Subcutaneous abdominal adipose tissue (tissue), 5 donors: ENCODE results near the gene EYA2.

ENCODE experiments used
- H3K27ac ChIP-seq: one replicate; pipeline ENCODE4 v1.7.0; 2013; ENCODE audit warnings: low read depth, mild to moderate bottlenecking, inconsistent platforms, low read length, moderate library complexity
- H3K27me3 ChIP-seq, 5 donors: one replicate each; pipeline ENCODE4 v1.7.0; 2013; ENCODE audit warnings: low read length in 5 of 5, inconsistent platforms in 1 of 5; ENCODE audit not compliant: control insufficient read depth in 5 of 5, insufficient read depth in 4 of 5
- H3K36me3 ChIP-seq, 5 donors: one replicate each; pipeline ENCODE4 v1.7.0; 2013; ENCODE audit warnings: low read length in 5 of 5; ENCODE audit not compliant: control insufficient read depth in 5 of 5, insufficient read depth in 5 of 5
- H3K4me1 ChIP-seq, 5 donors: one replicate each; pipeline ENCODE4 v1.7.0; 2013; ENCODE audit warnings: low read length in 5 of 5, mild to moderate bottlenecking in 3 of 5, moderate library complexity in 1 of 5; ENCODE audit not compliant: control insufficient read depth in 5 of 5, insufficient read depth in 5 of 5
- H3K4me3 ChIP-seq, 5 donors: one replicate each; pipeline ENCODE4 v1.7.0; 2013; ENCODE audit warnings: low read length in 5 of 5, low read depth in 1 of 5
- H3K9ac ChIP-seq, 5 donors: one replicate each; pipeline ENCODE4 v1.7.0; 2013; ENCODE audit warnings: low read length in 5 of 5, mild to moderate bottlenecking in 4 of 5, moderate library complexity in 3 of 5
- H3K9me3 ChIP-seq, 5 donors: one replicate each; pipeline ENCODE4 v1.7.0; 2013; ENCODE audit warnings: low read length in 5 of 5; ENCODE audit not compliant: control insufficient read depth in 5 of 5
- donor health status: healthy.
- donor health status: healthy.
- donor health status: healthy.
- donor health status: healthy.
- donor health status: healthy.

EYA2 gene

GRCh38 chr20:47118206-47118605 lies 223.6 kb downstream of the EYA2 start:
- H3K9me3 ChIP-seq = no peaks in the 10 kb centered on the region
- peak overlapping the region in 2 of 5 donors; percentile 11 to 20 for H3K9ac ChIP-seq
- no peaks in the 10 kb centered on the region for H3K36me3 ChIP-seq
- H3K4me3 ChIP-seq = no peak overlapping the region
- no peak overlapping the region for H3K27ac ChIP-seq
- H3K4me1 ChIP-seq = peaks cover 0 to 19% (median 15%) of the 10 kb centered on the region in 5 donors
- no peaks in the 10 kb centered on the region for H3K27me3 ChIP-seq

- no peaks in the 10 kb centered on the region for H3K27me3 ChIP-seq
Measured at GRCh38 chr20:47118641-47119040, 224.0 kb downstream of the EYA2 start.

GRCh38 chr20:47120346-47120936 lies 225.8 kb downstream of the EYA2 start:
- no peaks in the 10 kb centered on the region for H3K27me3 ChIP-seq
- no peaks in the 10 kb centered on the region for H3K36me3 ChIP-seq
- H3K27ac ChIP-seq = no peak overlapping the region
- H3K9me3 ChIP-seq = no peaks in the 10 kb centered on the region
- peak overlapping the region in 1 of 5 donors; percentile 56 for H3K9ac ChIP-seq
- H3K4me1 ChIP-seq = peaks cover 0 to 27% (median 26%) of the 10 kb centered on the region in 5 donors
- no peak overlapping the region for H3K4me3 ChIP-seq

More at GRCh38 chr20:47118641-47119040, 224.0 kb downstream of the EYA2 start:
- Histone ChIP-seq H3K36me3 (no peaks in the 10 kb centered on the region), H3K4me3 (no peak overlapping the region), H3K27ac (no peak overlapping the region), H3K9me3 (no peaks in the 10 kb centered on the region), H3K9ac (no peak overlapping the region), H3K4me1 (peaks cover 0 to 19% (median 15%) of the 10 kb centered on the region in 5 donors)

DNA sequence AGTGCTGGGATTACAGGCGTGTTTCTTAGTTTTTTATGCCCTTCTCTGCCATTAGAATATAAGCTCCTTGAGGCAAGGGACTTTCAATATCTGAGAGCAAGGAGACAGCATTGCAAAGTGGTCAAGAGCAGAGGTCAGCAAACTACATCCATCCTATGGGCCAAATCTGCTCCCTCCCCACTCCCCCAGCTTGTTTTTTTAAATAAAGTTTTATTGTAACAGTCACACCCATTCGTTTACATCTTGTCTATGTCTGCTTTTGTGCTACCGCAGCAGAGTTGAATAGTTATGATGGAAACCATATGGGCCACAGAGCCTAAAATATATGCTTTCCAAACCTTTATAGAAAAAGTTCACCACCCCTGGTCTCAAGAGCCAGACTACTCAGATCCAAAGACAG lies 227.9 kb downstream of the EYA2 start:
- Histone ChIP-seq H3K4me3 (no peak overlapping the region), H3K9me3 (no peaks in the 10 kb centered on the region), H3K27ac (no peak overlapping the region), H3K27me3 (no peaks in the 10 kb centered on the region), H3K9ac (no peak overlapping the region), H3K36me3 (no peaks in the 10 kb centered on the region), H3K4me1 (peaks cover 2 to 40% (median 38%) of the 10 kb centered on the region in 5 donors)

DNA sequence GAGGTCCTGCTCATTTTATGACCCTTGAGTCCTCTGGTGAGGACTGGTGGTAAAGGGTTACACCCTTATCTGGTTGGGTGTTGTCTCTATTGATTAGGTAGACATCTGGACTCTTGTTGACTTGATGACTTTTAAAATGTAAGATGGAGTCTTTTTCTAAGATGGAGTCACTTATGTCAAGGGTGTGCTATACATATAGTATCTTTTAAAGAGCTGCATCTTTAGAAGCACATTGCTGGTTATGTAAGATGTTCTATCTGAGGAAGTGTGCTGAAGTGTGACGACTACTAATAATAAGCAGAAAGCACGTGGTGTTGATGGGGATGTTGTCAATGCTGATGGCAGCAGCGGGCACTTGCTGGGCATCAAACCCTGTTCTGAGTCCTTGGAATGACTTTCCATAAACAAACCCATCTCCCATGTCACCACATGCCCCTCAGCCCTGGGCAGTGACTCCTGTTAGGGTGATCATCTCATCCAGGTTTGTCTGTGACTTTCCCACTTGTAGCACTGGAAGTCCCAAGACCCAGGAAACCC lies 229.6 kb downstream of the EYA2 start:
- H3K27ac ChIP-seq = peak overlapping the region; percentile 61
- no peak overlapping the region for H3K4me3 ChIP-seq
- H3K4me1 ChIP-seq = peaks cover 2 to 39% (median 26%) of the 10 kb centered on the region in 5 donors

GRCh38 chr20:47125508-47125757 lies 230.8 kb downstream of the EYA2 start:
- Histone ChIP-seq H3K9me3 (no peaks in the 10 kb centered on the region), H3K4me1 (peaks cover 2 to 37% (median 23%) of the 10 kb centered on the region in 5 donors), H3K27me3 (no peaks in the 10 kb centered on the region), H3K27ac (peak overlapping the region; percentile 84), H3K4me3 (no peak overlapping the region), H3K36me3 (no peaks in the 10 kb centered on the region), H3K9ac (peak overlapping the region in 1 of 5 donors; percentile 36)

More for the DNA sequence above, 229.6 kb downstream of the EYA2 start:
- Histone ChIP-seq H3K36me3 (no peaks in the 10 kb centered on the region), H3K27me3 (no peaks in the 10 kb centered on the region), H3K9me3 (no peaks in the 10 kb centered on the region), H3K9ac (peak overlapping the region in 1 of 5 donors; percentile 55)

DNA sequence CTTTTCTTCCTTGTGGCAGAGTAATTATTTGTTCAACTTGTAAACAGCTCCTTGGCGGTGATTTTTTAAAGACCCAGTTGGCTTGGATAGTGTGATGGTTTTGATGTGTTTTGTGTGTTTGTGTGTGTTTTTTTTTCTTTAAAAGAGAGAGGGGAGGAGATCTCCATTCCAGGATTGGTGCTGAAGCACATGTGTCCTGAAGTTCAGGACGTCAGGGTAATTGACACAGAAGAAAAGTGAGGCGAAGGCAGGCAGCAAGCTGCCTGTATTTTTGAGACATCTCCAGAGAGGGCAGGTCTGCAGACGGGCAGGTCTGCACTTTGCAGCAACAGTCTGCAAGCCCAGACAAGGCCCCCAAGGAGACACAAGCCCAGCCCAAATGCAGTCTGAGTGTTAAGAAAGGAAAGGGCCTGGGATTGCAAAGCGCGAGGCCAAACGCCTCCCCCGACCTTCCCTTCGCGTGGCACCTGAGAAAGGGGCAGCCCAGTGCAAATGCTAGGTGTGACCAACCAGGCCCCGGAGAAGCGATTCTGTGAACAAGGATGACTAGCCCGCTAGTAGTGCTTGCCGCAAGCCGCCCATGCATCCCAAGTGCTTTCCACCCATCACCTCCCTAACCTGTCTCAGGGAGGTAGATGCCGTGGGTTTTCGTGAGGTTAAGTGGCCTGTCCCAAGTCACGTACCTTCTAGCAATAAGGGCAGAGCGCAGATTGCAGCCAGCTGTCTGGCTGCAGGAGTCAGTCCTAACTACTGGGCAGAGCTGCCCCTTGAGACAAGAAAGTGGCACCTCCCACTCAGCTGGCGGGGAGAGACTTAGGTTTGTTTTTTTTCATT lies 231.3 kb downstream of the EYA2 start:
- H3K36me3 ChIP-seq = no peaks in the 10 kb centered on the region
- H3K9ac ChIP-seq = no peak overlapping the region
- H3K9me3 ChIP-seq = no peaks in the 10 kb centered on the region
- peaks cover 2 to 32% (median 22%) of the 10 kb centered on the region in 5 donors for H3K4me1 ChIP-seq
- H3K4me3 ChIP-seq = peak overlapping the region in 2 of 5 donors; percentile 23 to 35
- H3K27me3 ChIP-seq = no peaks in the 10 kb centered on the region
- peak overlapping the region; percentile 84 for H3K27ac ChIP-seq

DNA sequence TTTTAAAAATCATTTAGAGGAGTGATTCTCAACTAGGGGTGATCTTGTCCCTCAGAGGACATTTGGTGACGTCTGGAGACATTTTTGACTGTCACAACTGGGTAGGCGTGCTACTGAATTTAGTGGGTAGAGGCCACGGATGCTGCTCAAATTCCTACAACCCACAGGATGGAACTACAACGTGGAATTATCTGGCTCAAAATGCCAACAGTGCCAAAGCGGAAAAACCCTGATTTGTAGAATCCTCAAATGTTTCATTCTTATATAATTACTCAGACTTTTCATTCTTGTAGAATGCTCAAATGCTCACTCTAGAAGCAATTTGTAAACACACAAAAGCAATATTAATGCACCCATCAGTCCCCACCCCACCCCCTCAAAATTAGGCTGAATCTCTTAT lies 232.1 kb downstream of the EYA2 start:
- H3K9ac ChIP-seq = no peak overlapping the region
- no peaks in the 10 kb centered on the region for H3K36me3 ChIP-seq
- peak overlapping the region; percentile 84 for H3K27ac ChIP-seq
- H3K9me3 ChIP-seq = no peaks in the 10 kb centered on the region
- H3K27me3 ChIP-seq = no peaks in the 10 kb centered on the region
- peaks cover 2 to 29% (median 22%) of the 10 kb centered on the region in 5 donors for H3K4me1 ChIP-seq
- H3K4me3 ChIP-seq = no peak overlapping the region

- Histone ChIP-seq H3K4me3 (no peak overlapping the region), H3K9me3 (no peaks in the 10 kb centered on the region), H3K27me3 (no peaks in the 10 kb centered on the region), H3K36me3 (no peaks in the 10 kb centered on the region), H3K27ac (no peak overlapping the region), H3K9ac (no peak overlapping the region), H3K4me1 (peaks cover 2 to 29% (median 22%) of the 10 kb centered on the region in 5 donors)
Measured at GRCh38 chr20:47127546-47127945, 232.9 kb downstream of the EYA2 start.

- Histone ChIP-seq H3K27me3 (no peaks in the 10 kb centered on the region), H3K4me3 (no peak overlapping the region), H3K4me1 (peaks cover 2 to 29% (median 22%) of the 10 kb centered on the region in 5 donors), H3K9me3 (no peaks in the 10 kb centered on the region), H3K36me3 (no peaks in the 10 kb centered on the region), H3K27ac (no peak overlapping the region), H3K9ac (no peak overlapping the region)
Measured at GRCh38 chr20:47127999-47128398, 233.4 kb downstream of the EYA2 start.
